Fibroblast of the aortic adventitia (primary cell): Measurements from ENCODE around the gene WNT3A. TPM values are rescaled to one million over a fixed set of nuclear protein-coding genes. Genes with fewer than 3 reads are reported as not detected.

Experiments used
- DNase-seq: peaks from one replicate; pipeline ENCODE4 v3.0.0-alpha.2; 2010; ENCODE audit warnings: low read depth
- H3K4me3 ChIP-seq: 2 replicates; pipeline ENCODE4 v1.5.1; 2011; ENCODE audit warnings: low read depth, mild to moderate bottlenecking, control low read depth, low read length, moderate library complexity
- CTCF ChIP-seq: IDR thresholded peaks from 2 replicates; pipeline ENCODE4 v1.5.1; 2011; ENCODE audit warnings: mild to moderate bottlenecking, low read length, control low read depth, inconsistent platforms; ENCODE audit not compliant: insufficient read depth
- total RNA-seq: library from RNA; depleted of rRNA; stranded (reverse); fragments of >200 nt; gene quantifications from 2 replicates; pipeline ENCODE4 v1.2.3, GENCODE V29; 2012; ENCODE audit warnings: low replicate concordance

The WNT3A gene
- total RNA-seq, 1 donor = not detected

DNA sequence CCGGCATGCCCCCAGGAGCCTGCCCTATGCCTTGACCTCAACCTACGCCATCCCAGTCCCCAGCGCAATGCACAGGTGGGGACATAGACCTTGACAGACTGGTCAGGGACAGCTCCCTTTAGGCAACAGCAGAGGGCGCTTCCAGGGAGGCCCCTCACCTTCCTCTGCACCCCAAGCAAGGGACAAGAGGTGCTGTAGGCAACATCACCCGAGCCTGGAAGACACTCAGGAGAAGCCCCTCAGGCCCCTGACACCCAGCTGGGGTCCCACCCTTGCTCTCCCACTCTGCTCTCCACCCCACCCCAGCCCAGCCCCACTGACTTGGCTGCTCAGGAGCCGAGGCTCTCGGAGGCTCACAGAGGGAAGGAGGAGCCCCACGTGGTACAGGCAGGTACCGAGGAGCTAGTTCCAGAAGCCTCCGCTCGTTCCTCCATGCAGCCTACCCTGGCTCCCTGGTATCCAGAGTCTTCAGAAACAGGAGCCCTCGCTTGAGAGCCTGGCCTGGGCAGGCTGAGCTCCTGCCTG, 2.4 kb upstream of the WNT3A start:
- H3K4me3 ChIP-seq = no peak overlapping the region
- TF ChIP-seq CTCF = peak; percentile 36
- DNase-seq = no peak

DNA sequence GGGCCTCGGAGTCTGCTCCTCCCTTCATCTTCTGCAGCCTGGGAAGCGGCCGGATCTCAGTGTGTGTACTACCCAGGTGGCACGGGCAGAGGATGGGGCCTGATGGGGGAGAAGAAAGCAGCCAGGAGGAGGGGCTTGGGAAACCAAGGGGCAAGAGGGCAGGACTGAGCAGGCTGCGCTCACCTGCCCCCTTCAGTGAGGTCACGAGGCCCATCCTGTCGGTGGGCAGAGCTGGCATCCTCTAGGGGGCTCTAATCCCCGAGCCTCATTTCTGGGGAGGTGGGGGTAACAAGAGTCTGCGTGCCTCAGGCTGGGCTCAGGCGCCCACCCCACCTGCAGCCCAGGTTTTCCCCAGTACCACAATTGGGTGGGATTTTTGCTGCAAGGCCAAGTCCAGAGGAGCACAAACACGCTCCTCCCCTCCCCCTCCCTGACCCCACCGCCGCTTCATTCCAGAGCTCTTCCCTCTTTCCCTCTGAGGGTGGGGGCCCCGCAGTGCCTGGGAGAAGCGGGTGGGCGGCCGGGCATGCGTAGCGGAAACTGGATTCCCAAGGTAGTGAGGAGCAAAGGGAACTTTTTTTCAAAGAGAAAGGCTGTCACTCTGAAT, 1.8 kb upstream of the WNT3A start:
- H3K4me3 ChIP-seq = no peak overlapping the region
- DNase-seq = no peak
- no peak for TF ChIP-seq CTCF

DNA sequence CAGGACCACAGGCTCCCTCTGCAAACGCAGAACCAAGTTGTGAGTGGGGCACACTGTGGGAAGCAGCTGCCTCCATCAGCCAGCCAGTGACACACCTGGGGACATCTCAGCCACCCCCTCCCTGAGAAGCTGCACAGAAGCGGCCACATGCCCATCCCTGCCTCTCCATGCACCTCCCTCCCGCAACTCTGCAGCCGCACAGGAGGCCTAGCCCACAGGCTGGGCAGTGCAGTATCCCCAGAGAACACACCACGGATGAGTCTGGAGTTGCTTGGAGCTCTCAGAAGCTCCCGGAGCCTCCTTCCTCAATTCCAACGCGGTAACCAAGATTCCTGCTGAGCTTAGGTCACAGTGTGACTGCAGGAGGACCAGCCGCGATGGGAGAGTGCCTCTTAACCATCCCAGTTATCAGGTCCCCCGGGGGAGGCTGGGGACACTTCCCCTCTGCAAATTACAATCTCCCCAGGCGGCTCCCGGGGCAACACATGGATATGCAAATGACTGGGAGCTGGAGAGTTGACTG, 1.2 kb upstream of the WNT3A start:
- no peak overlapping the region for H3K4me3 ChIP-seq
- TF ChIP-seq CTCF = no peak
- no peak for DNase-seq

DNA sequence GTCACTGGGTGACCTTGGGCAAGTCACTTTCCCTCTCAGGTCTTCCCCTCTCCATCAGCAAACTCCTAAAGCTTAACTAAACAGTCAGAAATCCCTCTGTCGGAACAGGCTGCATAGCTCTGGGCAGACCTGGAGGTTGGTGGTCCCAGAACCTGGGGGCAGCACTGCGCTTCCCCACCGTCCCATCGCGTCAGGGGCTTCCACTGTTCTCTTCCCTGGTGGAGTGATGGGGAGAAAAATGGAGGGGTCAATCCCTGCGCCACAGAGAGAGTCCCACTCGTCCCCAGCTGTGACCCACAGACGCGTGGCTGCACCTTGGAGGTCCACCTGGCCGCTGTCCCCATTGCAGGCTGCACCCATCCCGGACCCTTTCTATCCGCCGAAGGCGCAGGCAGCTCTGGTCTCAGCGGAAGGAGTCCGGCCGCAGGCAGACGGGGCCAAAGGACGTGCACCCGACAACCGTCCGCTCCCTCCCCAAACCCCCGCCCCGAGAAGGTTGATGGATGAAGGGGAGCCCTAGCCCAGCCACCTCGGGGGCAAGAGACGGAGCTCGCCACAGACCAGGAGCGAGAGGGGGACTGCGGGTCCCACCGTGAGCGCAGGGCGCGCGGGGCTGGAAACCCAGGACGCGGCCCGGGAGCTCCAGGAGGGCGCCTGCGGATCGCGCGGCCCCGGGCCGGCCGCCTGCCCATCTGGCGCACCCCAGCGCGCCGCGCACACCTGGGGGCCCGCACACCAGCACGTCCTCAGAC, 588 bp upstream of the WNT3A start:
- no peak overlapping the region for H3K4me3 ChIP-seq
- DNase-seq = no peak
- TF ChIP-seq CTCF = no peak

DNA sequence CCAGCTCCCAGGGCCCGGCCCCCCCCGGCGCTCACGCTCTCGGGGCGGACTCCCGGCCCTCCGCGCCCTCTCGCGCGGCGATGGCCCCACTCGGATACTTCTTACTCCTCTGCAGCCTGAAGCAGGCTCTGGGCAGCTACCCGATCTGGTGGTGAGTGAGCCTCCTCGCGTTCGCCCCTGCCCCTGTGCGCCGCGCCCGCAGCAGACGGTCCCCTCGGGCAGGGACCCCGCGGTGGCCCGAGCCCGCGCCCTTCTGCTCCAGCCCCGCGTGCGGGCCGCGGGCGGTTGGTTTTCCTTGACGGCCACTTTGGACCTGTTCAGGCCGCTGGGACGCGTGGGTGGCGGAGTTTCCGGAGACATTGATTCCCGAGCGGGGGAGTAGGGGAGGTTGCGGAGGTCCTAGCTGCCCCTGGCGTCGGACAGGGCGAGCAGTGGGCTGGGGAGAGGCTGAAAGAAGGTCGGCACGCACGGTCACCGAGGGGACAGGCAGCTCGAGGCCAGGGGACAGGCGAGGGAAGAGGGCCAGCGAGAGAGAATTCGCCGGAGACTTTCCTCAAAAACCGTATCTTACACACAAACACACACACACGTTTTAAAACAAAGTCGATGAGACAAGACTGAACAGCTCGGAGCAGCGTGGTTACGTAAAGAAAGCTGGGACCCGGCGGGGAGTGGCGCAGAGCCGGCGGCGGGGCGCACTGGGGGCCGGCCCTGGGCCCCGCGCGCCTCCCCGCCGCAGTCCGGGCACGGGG, 427 bp downstream of the WNT3A start:
- DNase-seq = no peak
- H3K4me3 ChIP-seq = no peak overlapping the region
- no peak for TF ChIP-seq CTCF

GRCh38 chr1:228007801-228008341, 1.1 kb downstream of the WNT3A start:
- DNase-seq = no peak
- no peak overlapping the region for H3K4me3 ChIP-seq
- TF ChIP-seq CTCF = no peak
